ENCODE results near the gene ZNF283.
A peak's percentile ranks its signal among the peaks of the same experiment; 100 is the strongest.

The ZNF283 gene

DNA sequence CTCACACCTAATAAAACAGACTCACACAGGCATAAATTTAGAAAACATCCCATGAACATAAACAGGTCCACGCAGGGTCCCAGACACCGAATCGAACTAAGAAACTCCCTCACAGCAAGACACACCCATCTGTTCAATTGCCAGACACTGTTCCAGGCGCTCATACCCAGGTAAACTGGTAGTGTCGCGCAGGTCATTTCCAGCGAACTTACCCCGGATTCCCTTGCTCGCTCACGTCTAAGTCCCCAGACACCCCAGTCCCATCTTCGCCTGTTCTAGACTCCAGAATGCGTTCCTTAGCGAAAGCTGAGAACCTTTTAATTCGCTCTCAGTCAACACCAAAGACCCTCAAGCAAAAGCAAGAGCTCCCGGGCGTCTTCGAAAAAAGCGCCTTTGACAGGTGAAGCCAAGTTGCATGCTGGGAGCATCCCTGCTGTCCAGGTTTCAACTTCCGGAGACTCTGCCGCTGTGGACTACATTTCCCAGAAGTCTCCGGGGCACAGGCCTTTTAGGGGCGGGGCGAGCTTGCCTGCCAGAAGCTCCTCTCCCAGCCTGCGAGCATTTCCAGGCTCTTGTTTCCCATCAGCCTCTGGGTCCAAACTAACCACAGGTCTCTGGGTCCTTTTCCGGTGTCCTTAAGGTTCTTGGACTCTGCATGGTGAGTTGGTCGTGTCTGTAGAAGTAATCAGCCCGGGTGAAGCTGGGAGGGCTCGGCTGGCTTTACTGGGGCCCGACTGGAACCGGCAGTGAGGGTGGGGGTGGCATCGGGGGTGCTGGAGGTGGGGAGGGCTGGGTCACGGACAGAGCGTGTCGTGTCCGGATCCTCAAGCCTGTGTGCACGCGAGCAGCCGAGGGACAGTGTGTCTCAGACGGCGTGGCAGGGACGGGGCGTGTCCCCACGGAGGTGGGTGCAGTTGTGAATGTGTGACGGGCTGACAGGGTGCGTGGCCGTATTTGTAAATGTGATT, at the start of gene ZNF283:
ZNF283 (plus strand) TSS at position 535 of the 968 bp plus-strand sequence. CDS start 6,184 bp downstream, outside the sequence.
- DNase-seq (ENCODE audit: low read depth in 2 of 2): peak; percentile 70 to 73

- DNase-seq (ENCODE audit: low read depth in 2 of 2): no peak
Observed at GRCh38 chr19:43778651-43779050, 48.5 kb upstream of the ZNF283 start.

- no peak for DNase-seq (ENCODE audit: low read depth in 2 of 2)
Observed at GRCh38 chr19:43779147-43779819, 47.8 kb upstream of the ZNF283 start.

- no peak for DNase-seq (ENCODE audit: low read depth in 2 of 2)
Observed at GRCh38 chr19:43779820-43780219, 47.3 kb upstream of the ZNF283 start.

GRCh38 chr19:43780706-43781525, 46.2 kb upstream of the ZNF283 start, which contains the start of gene KCNN4:
Gene KCNN4, minus strand, starts transcription at chr19:43780973. Its CDS starts 112 bp downstream, at chr19:43780861.
- peak; percentile 48 to 69 for DNase-seq (ENCODE audit: low read depth in 2 of 2)

DNA sequence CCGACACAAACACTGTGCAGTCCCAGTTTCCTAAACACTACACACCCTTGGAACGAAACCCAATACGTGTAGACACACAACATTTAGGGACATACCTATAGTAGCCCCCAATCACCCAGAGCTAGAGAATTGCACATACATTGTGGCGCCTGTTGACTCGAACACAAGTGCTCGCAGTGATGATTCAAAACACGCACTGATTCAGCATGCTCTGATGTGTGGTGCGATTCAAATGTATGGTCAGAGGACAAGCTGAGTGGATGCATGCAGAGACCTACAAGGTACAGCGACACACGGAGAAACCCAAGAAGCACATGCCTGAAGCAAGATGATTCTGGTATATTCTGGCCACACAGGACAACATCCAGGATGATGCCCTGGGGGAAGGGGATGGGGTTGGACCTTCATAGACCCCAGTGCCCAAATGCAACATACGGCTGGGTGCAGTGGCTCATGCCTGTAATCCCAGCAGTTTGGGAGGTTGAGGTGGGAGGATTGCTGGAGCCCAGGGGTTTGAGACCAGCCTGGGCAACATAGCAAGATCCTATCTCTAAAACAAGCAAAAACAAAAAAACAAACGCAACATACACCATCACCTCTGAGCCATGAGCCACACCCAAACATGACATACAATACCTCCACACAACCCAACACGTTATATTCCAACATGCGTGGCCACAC, 45.4 kb upstream of the ZNF283 start:
- DNase-seq (ENCODE audit: low read depth in 2 of 2): no peak

- no peak for DNase-seq (ENCODE audit: low read depth in 2 of 2)
Observed at GRCh38 chr19:43782311-43782660, 44.8 kb upstream of the ZNF283 start.

GRCh38 chr19:43782689-43783231, 44.4 kb upstream of the ZNF283 start:
- DNase-seq (ENCODE audit: low read depth in 2 of 2): no peak

DNA sequence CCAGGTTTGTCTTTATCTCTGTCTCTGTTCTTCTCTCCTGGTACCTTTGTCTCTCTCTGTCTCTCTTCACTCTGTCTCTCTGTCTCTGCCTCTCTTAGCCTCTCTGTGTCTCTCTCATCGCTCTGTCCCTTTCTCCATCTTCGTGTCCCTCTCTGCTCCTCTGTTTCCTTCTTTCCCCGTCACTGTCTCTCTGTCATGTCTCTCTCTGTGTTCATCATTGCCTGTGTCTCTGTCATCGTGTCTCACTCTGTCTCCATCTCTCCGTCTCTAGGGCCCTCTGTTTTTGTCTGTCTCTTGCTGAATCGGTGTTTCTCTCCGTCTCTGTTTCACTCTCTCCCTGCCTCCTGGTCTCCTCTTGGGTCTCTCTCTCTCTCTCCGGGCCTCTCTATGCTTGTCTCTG, 43.5 kb upstream of the ZNF283 start:
- no peak for DNase-seq (ENCODE audit: low read depth in 2 of 2)

- peak; percentile 41 for DNase-seq (ENCODE audit: low read depth in 2 of 2)
Observed at GRCh38 chr19:43784241-43784980, 42.7 kb upstream of the ZNF283 start.

DNA sequence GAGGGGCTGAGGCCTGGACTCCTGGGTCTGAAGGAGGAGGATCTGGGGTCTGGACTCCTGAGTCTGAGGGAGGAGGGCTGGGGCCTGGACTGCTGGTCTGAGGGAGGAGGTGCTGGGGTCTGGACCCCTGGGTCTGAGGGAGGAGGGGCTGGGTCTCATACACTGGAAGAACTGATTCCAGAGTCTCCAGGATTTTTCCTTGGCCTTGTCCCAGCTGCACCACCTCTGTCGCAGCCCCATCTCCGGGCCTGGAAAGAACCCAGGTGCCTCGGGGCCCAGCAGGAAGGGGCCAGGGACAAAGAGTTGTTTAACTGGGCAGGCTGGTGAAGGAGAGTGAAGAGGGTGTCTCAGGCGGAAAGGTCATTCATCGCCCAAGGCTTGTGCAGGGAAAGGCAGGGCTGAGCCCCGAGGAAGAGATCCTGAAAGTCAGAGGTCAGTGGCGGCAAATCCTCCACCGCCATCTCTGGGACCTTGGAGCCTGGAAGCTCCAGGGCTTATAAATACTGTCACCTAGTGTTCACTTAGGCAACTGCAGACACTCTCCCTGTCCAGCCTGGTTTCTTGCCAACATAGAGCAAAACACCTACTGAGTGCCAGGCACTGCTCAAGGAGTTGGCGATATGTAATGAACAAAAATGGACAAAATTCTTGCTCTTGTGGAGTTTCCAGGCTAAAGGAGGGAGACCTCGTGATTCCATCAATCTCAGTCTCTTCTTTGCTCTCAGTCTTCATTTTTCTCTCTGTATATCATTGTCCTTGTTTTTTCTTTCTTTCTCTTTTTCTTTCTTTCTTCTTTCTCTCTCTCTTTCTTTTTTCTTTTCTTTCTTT, 41.9 kb upstream of the ZNF283 start:
- DNase-seq (ENCODE audit: low read depth in 2 of 2): peak in 1 of 2 donors; percentile 31

GRCh38 chr19:43786665-43787064, 40.5 kb upstream of the ZNF283 start:
- DNase-seq (ENCODE audit: low read depth in 2 of 2): no peak

GRCh38 chr19:43789029-43789428, 38.1 kb upstream of the ZNF283 start:
- DNase-seq (ENCODE audit: low read depth in 2 of 2): no peak

GRCh38 chr19:43790587-43790986, 36.5 kb upstream of the ZNF283 start:
- no peak for DNase-seq (ENCODE audit: low read depth in 2 of 2)

DNA sequence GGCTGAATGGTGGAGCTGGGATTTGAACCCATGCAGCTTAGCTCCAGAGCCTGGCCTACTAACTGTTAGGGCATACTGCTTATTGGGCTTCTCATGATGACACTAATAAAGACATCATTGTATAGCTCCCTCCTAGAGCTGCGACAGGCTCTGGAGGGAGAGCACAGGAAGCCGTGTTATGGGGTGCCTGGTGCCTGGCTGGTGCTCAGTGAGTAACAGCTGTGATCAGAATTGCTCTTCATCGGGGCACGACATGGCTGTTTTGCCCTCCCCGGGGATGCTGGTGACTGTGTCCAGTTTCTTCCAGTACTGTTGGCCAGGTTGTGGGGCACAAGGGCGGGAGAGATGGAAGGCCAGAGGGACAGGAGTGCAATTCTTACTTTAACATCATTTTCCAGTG, 30.0 kb upstream of the ZNF283 start:
- DNase-seq (ENCODE audit: low read depth in 2 of 2): no peak

GRCh38 chr19:43797556-43797955, 29.6 kb upstream of the ZNF283 start:
- DNase-seq (ENCODE audit: low read depth in 2 of 2): no peak

GRCh38 chr19:43798026-43798545, 29.0 kb upstream of the ZNF283 start:
- no peak for DNase-seq (ENCODE audit: low read depth in 2 of 2)

- peak; percentile 70 to 76 for DNase-seq (ENCODE audit: low read depth in 2 of 2)
Observed at GRCh38 chr19:43798546-43799409, 28.3 kb upstream of the ZNF283 start.
